HT1080 (cell line): ENCODE results near the gene NHSL2. TPM values are rescaled to one million over a fixed set of nuclear protein-coding genes. Genes with fewer than 3 reads are reported as not detected.
"Not testable (repeated sequence)": the region's sequence is repeated elsewhere in the genome, so short reads cannot be mapped to it uniquely, and the experiment has no call there.

Experiments used
- DNase-seq: peaks from one replicate; pipeline ENCODE4 v3.0.0-alpha.2; 2015; ENCODE audit warnings: low read depth
- small RNA-seq: library from RNA; depleted of rRNA; stranded (forward); fragments of <200 nt; gene quantifications from one replicate; pipeline ENCODE3, GENCODE V24; 2014
- total RNA-seq: library from RNA; depleted of rRNA; stranded (reverse); fragments of >200 nt; shearing (Covaris generic); gene quantifications from 2 replicates; pipeline ENCODE4 v1.2.3, GENCODE V29; 2014; rRNA removed

The NHSL2 gene
- total RNA-seq, 1 experiment from 2014 or later: 1.7 TPM

DNA sequence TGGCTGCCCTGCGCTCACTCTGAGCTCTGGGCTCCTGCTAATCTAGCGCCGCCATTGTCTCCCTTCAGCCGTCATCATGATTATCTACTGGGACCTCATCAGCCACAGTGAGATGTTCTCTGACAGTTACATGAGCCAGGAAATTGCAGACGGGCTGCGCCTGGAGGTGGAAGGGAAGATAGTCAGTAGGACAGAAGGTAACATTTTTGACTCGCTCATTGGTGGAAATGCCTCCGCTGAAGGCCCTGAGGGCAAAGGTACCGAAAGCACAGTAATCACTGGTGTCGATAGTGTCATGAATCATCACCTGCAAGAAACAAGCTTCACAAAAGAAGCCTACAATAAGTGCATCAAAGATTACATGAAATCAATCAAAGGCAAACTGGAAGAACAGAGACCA, 249.1 kb downstream of the NHSL2 start:
- DNase-seq: no peak

GRCh38 chrX:72165551-72165950, 254.9 kb downstream of the NHSL2 start:
- DNase-seq: no peak

DNA sequence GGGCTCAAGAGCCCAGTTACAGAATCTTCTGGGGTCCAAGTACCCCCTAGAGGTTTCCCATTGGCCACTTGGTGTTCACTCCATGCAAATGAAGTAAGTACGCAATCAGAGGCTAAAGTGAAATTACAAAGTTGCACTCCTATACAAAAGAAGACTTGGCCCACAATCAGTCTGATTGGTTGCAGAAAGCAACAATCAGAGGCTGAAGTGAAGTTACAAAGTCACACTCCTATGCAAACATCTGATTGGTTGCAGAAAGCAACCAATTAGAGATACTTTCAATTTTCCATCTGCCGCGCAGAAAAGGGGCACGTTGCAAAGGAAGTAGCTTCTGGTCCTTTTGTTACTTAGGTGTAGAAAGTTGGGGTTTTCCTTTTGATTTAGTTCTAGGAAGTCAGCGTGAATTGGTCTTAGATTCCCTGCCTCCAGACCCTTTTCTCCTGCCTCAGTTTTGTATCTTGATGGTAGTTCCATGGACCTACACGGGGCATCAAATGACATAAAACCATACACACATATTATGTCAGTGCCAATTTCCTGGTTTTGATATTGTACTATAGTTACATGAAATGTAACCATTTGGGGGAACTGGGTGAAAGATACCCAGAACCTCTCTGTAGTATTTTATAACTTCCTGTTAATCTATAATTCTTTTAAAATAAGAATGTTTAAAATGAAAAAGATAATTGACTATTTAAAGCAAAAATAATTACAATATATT, 258.5 kb downstream of the NHSL2 start:
- no peak for DNase-seq

DNA sequence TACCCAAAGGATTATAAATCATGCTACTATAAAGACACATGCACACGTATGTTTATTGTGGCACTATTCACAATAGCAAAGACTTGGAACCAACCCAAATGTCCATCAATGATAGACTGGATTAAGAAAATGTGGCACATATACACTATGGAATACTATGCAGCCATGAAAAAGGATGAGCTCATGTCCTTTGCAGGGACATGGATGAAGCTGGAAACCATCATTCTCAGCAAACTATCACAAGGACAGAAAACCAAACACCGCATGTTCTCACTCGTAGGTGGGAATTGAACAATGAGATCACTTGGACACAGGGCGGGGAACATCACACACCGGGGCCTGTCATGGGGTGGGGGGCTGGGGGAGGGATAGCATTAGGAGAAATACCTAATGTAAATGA, 265.6 kb downstream of the NHSL2 start:
- not testable (repeated sequence) for DNase-seq

- no peak for DNase-seq
Observed at GRCh38 chrX:72176981-72177380, 266.3 kb downstream of the NHSL2 start.

DNA sequence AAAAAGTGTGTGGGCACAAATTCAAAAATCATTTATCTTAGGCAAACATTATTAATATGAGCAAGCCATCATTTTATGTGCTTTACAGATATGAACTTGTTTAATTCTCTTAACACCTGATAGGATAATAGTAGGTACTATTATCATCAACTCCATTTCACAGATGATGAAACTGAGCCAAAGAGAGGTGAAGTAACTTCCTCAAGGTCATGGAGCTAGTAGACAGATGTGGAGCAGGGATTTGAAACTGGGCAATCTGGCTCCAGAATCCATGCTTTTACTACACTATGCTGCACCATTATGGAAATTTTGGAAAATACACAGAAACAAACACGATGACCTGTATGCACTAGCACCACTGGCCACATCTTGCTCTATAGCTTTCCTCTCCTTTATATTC, 269.9 kb downstream of the NHSL2 start:
- DNase-seq: no peak

DNA sequence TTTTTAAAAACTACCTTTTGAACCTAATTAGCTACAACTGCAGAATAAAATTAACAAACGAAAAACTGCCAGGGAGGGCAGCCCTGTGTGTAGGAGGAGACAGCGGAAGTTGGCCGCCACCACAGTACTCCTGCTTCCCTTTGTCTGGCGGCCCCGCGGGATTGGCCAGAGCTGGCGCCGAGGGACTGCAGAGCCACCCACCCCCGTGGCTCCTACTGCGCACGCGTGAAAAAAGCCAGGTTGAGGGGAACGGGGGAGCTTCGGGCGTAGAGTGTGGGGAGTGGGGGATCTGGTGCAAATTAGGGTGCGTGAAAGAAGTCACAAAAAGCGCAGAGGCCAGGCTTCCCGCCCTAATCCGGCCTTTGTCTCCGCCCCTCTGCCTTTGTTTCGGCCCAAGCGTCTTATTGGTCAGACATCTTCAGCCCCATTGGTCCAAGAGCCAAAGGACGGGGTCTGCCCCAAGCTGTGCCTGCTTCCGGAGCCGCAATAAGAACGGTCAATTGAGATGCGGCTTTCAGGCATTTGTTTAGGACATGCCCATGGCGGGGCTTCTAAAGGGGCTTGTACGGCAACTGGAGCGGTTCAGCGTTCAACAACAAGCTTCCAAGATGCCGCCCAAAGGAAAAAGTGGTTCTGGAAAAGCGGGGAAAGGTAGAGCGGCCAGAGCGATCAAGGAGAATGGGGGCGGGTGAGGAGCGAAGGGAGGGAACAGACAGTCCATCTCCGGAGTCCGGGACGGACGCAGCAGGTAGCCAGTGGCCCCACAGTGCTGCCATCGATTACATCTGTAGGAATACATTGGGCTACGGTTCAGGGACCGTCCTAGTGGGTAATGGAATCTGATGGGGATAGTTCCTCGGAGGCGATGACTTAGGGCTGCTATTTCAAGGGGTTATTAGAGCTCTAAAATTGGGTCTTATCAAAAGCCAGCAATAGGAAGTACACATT, 270.8 kb downstream of the NHSL2 start, which contains the start of gene PIN4:
Gene PIN4 (plus strand): TSS at position 580 of the 948 bp plus-strand sequence. CDS start 29 bp downstream, at position 609.
- DNase-seq: peak; percentile 98

DNA sequence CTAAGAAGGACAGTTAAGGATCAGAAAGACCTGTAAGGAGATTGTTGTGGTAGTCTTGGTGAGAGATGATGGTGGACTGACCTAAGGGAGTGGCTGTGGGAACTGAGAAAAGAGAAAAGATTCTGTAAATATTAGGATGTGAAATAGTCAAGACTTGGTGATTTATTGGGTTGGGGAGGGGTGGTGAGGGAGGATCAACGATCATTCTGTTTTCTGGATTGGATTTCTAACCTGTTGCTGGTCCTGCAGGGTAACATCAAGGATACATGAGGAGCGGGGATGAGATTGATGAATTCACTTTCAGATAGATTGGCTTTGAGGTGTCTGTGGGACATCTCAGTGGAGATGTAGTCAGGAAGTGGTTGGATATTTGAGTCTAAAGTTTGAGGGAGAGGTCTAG, 272.3 kb downstream of the NHSL2 start:
- DNase-seq: no peak

DNA sequence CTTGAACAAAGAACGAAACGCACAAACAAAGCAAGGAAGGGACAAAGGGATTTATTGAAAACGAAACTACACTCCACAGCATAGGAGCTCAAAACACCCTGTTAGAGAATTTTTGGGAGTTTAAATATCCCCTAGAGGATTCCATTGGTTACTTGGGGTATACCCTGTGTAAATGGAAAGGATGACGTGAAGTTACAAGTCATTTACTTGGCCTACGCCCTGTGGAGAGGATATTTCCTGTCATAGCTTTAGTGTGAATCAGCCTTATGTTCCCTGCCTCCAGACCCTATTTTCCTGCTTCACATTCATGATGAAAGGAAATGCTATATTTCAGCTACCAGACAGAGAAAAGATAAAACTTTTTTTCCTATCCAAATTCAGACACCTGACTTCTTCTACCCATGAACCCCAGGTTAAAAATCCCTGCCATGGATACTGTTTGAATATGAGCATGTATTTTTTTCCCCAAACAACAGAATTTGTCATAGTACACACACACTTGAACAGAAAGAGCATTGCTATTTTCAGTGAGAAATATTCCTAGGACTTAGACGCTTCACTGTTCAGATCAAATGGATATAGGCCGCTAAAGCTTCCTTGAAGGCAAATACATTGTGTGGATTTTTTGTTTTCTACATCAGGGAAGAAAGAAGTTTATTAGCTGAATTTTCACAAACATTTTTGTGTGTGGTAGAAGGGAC, 291.3 kb downstream of the NHSL2 start:
- peak; percentile 85 for DNase-seq

Small RNA genes lying within 50 kb of the gene (small RNA-seq; reads per million reads assigned to genes)
- gene RNU6-1078P: not detected

Other genes starting within 250 kb of the NHSL2 start
- gene CXorf49, start 192.6 kb upstream of the NHSL2 start, total RNA-seq: not detected in 2 replicates
- gene CXorf49B, start 147.5 kb upstream of the NHSL2 start, total RNA-seq: not detected in 2 replicates
- gene RTL5, start 221.1 kb downstream of the NHSL2 start, total RNA-seq: not detected in 2 replicates